ENCODE measurements around the gene STAT2. TPM values are rescaled to one million over a fixed set of nuclear protein-coding genes. Genes with fewer than 3 reads are reported as not detected.

Gene STAT2
- total and polyA plus RNA-seq, 9 of the 15 experiments (the other 6 are each of a cell fraction or from before 2014, with no cell fraction given), result 15.5 to 46.9 (median 40.1) TPM

- TF ChIP-seq UBTF (IDR thresholded peaks at IDR 0.05; ENCODE audit: borderline replicate concordance in 1 of 2, low read depth in 2 of 2, low read length in 2 of 2) (peak in 1 of 2 experiments; percentile 73; a peak in 2 of 4 replicates), HNRNPL (IDR thresholded peaks at IDR 0.05; ENCODE audit: low read depth, low read length) (no peak), NCOR1 (IDR thresholded peaks at IDR 0.05) (peak; percentile 88), PHF21A (IDR thresholded peaks at IDR 0.05; ENCODE audit: borderline replicate concordance, low read depth) (peak; percentile 67; the same call in 1 of the 2 replicates), CTCFL (IDR thresholded peaks at IDR 0.05; ENCODE audit: borderline replicate concordance, insufficient read depth, low read depth, low read length, poor library complexity, severe bottlenecking) (no peak), ZNF354B (CRISPR knock-in tag; IDR thresholded peaks at IDR 0.05) (no peak), ZNF79 (CRISPR knock-in tag; IDR thresholded peaks at IDR 0.05; ENCODE audit: low read depth) (no peak), U2AF1 (optimal IDR thresholded peaks at IDR 0.05; ENCODE audit: low read depth, low read length) (no peak), CEBPG (CRISPR knock-in tag; IDR thresholded peaks at IDR 0.05) (no peak), CEBPG (tag; conservative IDR thresholded peaks at IDR 0.05 in 1 of 2, IDR thresholded peaks at IDR 0.05 in 1 of 2) (no peak), E2F4 (CRISPR knock-in tag; IDR thresholded peaks at IDR 0.05; ENCODE audit: low read depth) (no peak), ETV1 (tag; conservative IDR thresholded peaks at IDR 0.05; ENCODE audit: low read depth) (0 out of 2 replicates have a peak, but pooled peaks have one; percentile 11), EWSR1 (IDR thresholded peaks at IDR 0.05; ENCODE audit: borderline replicate concordance, low read depth, partially characterized antibody) (no peak), OTX1 (CRISPR knock-in tag; IDR thresholded peaks at IDR 0.05) (no peak), FOXJ2 (tag; IDR thresholded peaks at IDR 0.05) (no peak), PCBP1 (IDR thresholded peaks at IDR 0.05; ENCODE audit: low read depth, low read length, poor library complexity, severe bottlenecking) (no peak), BRF1 (IDR thresholded peaks at IDR 0.05; ENCODE audit: borderline replicate concordance, extremely low read depth, insufficient read length) (no peak), ZBTB5 (IDR thresholded peaks at IDR 0.05) (no peak), FOXK1 (CRISPR knock-in tag; IDR thresholded peaks at IDR 0.05; ENCODE audit: borderline replicate concordance) (peak; percentile 75; the same call in 1 of the 2 replicates)
These were observed 59.1 kb downstream of the STAT2 start (continued) for GRCh38 chr12:56300644-56301464.

Data from K562 (cell line).